GM18951 (cell line): ENCODE results near the gene HBE1.

Experiments used
- POLR2A ChIP-seq: IDR thresholded peaks from 4 replicates; pipeline ENCODE4 v1.6.1; 2011; ENCODE audit warnings: mild to moderate bottlenecking; ENCODE audit not compliant: insufficient read length, insufficient read depth; ENCODE audit errors: extremely low read depth
- in situ Hi-C: fragments of 300-500 bp; cut with MboI; formaldehyde crosslinking; loops from one replicate; pipeline ENCODE4 v1.12.0; 2022; ENCODE audit warnings: low sequenced_read_pairs, mixed read lengths, inconsistent platforms; ENCODE audit not compliant: unreplicated experiment

Gene HBE1

DNA sequence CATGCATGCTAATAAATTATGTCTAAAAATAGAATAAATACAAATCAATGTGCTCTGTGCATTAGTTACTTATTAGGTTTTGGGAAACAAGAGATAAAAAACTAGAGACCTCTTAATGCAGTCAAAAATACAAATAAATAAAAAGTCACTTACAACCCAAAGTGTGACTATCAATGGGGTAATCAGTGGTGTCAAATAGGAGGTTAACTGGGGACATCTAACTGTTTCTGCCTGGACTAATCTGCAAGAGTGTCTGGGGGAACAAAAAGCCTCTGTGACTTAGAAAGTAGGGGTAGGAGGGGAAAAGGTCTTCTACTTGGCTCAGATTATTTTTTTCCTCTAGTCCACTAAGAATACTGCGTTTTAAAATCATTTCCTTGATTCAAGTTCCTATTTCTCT is 42.1 kb downstream of the HBE1 start:
- in situ Hi-C loops, result no loop called here
- no peak for TF ChIP-seq POLR2A

DNA sequence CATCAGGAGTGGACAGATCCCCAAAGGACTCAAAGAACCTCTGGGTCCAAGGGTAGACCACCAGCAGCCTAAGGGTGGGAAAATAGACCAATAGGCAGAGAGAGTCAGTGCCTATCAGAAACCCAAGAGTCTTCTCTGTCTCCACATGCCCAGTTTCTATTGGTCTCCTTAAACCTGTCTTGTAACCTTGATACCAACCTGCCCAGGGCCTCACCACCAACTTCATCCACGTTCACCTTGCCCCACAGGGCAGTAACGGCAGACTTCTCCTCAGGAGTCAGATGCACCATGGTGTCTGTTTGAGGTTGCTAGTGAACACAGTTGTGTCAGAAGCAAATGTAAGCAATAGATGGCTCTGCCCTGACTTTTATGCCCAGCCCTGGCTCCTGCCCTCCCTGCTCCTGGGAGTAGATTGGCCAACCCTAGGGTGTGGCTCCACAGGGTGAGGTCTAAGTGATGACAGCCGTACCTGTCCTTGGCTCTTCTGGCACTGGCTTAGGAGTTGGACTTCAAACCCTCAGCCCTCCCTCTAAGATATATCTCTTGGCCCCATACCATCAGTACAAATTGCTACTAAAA is 42.9 kb downstream of the HBE1 start, which contains the start of gene HBB:
Gene HBB (minus strand): TSS at position 340 of the 579 bp plus-strand sequence. CDS start 50 bp downstream, at position 290.
- no peak for TF ChIP-seq POLR2A

DNA sequence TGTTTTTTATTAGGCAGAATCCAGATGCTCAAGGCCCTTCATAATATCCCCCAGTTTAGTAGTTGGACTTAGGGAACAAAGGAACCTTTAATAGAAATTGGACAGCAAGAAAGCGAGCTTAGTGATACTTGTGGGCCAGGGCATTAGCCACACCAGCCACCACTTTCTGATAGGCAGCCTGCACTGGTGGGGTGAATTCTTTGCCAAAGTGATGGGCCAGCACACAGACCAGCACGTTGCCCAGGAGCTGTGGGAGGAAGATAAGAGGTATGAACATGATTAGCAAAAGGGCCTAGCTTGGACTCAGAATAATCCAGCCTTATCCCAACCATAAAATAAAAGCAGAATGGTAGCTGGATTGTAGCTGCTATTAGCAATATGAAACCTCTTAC is 44.3 kb downstream of the HBE1 start:
- in situ Hi-C loops, result no loop called here
- TF ChIP-seq POLR2A, result no peak

More for the DNA sequence above, 42.9 kb downstream of the HBE1 start, which contains the start of gene HBB:
- in situ Hi-C loops, result no loop called here

DNA sequence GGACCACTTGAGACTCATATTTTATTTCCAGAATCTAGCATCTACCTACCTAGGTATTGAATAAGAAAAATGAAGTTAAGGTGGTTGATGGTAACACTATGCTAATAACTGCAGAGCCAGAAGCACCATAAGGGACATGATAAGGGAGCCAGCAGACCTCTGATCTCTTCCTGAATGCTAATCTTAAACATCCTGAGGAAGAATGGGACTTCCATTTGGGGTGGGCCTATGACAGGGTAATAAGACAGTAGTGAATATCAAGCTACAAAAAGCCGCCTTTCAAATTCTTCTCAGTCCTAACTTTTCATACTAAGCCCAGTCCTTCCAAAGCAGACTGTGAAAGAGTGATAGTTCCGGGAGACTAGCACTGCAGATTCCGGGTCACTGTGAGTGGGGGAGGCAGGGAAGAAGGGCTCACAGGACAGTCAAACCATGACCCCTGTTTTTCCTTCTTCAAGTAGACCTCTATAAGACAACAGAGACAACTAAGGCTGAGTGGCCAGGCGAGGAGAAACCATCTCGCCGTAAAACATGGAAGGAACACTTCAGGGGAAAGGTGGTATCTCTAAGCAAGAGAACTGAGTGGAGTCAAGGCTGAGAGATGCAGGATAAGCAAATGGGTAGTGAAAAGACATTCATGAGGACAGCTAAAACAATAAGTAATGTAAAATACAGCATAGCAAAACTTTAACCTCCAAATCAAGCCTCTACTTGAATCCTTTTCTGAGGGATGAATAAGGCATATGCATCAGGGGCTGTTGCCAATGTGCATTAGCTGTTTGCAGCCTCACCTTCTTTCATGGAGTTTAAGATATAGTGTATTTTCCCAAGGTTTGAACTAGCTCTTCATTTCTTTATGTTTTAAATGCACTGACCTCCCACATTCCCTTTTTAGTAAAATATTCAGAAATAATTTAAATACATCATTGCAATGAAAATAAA is 44.9 kb downstream of the HBE1 start:
- TF ChIP-seq POLR2A, result no peak
- in situ Hi-C loops, result no loop called here

DNA sequence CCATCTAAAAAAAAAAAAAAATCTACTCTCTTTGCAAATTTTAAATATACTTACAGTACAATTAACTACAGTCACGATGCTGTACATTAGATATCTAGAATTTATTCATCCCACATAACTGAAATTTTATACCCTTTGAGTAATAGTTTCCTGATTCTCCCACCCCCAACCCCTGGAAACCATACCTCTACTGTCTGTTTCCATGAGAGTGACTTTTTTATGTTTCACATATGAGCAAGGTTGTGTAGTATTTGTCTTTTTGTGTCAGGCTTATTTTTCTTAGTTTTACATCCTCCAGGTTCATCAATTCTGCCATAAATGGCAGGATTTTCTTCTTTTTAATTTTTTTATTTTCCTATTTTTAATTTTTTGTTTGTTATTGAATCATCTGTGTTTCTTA is 46.1 kb downstream of the HBE1 start:
- no peak for TF ChIP-seq POLR2A
- in situ Hi-C loops, result no loop called here

DNA sequence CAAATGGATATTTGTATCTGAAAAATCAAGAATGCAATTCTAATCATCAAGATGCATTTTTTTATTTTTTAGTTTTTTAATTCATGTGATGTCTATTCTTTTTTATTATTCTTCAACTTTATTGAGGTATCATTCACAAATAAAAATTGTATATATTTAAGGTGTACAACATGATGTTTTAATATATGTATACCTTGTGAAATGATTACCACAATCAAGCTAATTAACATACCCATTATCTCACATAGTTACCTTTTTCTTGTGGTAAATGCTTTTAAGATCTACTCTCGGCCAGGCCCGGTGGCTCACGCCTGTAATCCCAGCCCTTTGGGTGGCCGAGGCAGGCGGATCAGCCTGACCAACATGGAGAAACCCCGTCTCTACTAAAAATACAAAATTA is 46.6 kb downstream of the HBE1 start:
- in situ Hi-C loops, result no loop called here
- TF ChIP-seq POLR2A, result no peak
